HG03469 (cell line): Measurements from ENCODE around the gene EYS.
A peak's percentile ranks its signal among the peaks of the same experiment; 100 is the strongest.

Source experiments
- ATAC-seq: cut with Tn5 transposase; IDR thresholded peaks from one replicate; pipeline ENCODE4 v1.9.1; 2021; ENCODE audit warnings: mild to moderate bottlenecking, moderate library complexity, moderate number of reproducible peaks; ENCODE audit not compliant: unreplicated experiment

Gene EYS

GRCh38 chr6:64404396-64404795, 1302.6 kb downstream of the EYS start:
- no peak for ATAC-seq

DNA sequence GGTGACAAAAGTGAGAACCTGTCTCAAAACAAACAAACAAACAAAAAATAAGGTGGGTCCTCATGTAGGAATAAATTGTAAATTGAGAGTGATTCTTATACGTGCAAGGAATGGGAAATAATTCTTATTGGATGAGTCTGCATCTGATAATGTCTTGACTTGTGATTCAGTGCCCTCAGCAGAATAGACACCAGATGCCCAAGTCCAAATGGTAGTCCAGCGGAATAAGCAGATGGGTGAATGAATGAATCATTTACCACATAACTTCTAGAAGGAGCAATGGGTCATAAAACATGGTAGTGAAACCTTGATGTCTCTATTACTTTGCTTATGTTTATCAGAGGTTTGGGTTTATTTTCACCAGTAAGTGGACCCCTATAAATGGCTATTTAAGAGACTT, 1323.7 kb downstream of the EYS start:
- ATAC-seq, result no peak

- ATAC-seq, result no peak
Measured at GRCh38 chr6:64376394-64376793, 1330.6 kb downstream of the EYS start.

DNA sequence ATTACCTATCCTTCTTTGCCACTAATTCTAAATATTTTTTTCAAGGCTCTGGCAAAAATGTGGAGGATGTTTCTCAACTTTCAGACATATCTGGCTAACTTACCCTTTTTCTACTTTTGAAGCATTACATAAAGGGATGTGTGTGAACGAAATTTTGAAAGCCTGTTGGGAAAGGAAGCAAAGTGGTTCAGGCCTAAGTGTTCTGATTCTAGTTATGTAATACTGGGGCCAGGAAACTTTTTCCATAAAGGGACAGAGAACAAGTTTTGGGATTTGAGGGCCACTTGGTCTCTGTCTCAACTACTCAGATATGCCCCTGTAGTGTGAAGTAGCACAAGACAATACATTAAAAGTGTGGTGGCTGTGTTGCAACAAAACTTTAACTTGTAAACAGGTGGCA, 1349.6 kb downstream of the EYS start:
- no peak for ATAC-seq

DNA sequence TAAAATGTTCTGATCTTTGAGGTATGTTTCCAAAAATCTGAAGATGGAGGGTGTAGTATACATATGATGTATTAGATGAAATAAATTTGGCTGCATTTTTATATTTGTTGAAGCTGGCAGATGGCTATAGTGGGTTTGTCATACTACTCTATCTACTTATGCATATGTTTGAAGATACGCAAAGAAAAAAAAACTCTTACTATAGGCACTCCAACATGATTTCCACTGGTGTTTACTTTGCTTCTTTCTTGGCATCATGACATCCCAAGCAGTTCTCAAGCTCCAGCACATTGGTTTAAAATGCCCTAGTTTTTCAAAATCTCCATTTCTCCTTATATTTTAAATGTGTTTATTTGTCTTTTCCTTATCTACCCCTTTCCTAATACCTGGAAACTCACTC, 1359.6 kb downstream of the EYS start:
- no peak for ATAC-seq

DNA sequence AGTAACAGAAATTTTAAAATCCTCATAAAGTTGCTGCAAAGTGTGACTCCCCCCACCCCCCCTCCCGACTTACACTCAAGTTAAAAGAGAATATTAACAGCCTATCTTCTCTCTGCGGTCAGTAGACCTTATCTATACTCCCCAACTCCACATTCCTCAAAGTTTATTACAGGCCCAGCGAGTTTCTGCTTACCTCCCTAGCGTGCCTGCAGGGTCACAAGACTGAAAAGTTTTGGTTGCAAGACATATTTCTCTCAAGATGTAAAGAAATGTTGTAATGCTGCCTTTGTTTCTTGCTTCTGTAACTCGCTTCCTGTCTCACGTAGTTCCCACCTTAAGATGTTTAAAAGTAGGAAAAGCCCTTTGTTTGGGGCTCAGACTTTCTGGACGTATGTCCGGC, 1371.8 kb downstream of the EYS start:
- no peak for ATAC-seq

- ATAC-seq, result no peak
Measured at GRCh38 chr6:64334636-64335035, 1372.4 kb downstream of the EYS start.

GRCh38 chr6:64330694-64331307, 1376.2 kb downstream of the EYS start:
- no peak for ATAC-seq

DNA sequence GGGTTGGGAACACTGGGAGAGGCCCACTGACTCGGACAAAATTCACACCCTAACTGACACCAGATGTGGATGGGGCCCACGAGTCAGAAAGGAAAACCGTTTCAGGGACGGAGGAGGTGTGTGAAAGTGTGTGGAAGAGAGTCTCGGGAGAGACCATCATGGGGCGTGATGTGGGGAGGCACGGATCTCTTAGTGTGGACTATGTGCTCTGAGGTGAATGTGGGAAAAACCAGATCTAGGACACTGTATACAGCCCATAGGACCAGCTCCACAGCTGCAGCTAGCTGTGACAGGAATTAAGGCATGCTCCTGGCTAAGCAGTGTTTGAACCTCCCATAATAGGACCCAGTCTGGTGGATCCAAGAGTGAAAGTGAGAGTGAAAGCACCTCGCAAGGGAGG, 1380.1 kb downstream of the EYS start:
- ATAC-seq, result no peak

DNA sequence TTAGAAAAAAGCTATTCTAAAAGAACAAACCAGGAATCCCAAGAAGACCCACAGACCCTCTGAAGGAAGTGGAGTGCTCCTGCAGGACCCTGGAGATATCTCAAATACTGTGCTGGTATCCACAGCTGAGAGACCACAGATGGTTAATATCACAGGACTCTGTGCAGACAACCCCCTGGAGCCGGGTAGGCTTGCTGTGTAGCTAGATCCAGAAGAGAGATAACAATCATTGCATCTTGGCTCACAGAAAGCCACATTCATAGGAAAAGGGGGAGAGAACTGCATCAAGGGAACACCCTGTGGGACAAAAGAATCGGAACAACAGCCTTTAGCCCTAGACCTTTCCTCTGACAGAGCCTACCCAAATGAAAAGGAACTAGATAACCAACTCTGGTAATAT, 1381.9 kb downstream of the EYS start:
- ATAC-seq, result no peak

GRCh38 chr6:64310214-64310613, 1396.8 kb downstream of the EYS start:
- ATAC-seq, result no peak

DNA sequence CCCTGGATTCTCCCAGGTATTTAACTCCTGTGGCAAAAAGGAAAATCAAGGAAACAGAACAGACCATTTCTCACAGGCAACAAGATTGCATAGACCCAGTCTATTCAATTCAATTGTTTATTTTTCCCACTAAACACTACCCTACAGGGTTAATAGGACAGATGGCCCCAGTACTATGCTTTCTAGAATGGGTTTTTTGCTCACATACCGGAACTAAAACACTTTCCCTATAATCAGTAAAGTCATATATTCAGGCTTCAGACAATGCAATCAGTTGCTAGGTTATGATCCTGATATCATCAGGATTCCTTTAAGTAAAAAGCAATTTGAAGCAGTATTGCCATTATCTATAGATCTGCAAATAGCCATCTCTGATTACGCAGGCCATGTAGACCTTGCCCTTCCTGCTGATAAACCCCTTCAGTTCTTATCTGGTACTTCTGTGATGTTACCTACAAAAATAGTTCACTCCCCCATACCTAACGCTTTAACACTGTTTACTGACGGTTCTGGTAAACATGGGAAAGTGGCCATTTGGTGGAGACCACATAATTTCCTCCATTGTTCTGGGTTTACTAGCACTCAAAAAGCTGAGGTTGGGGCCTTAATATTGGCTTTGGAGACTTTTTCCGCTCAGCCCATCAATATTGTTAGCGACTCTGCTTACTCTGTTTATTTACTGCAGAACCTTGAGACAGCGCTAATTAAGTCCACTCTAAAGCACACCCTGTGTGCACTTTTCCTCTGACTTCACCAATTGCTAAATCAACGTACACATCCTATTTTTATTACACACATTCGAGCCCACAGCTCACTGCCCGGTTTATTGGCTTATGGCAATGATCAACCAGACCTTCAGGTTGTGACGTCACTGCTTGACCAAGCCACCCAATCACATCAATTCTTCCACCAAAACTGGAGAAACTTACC, 1405.5 kb downstream of the EYS start:
- ATAC-seq, result no peak

DNA sequence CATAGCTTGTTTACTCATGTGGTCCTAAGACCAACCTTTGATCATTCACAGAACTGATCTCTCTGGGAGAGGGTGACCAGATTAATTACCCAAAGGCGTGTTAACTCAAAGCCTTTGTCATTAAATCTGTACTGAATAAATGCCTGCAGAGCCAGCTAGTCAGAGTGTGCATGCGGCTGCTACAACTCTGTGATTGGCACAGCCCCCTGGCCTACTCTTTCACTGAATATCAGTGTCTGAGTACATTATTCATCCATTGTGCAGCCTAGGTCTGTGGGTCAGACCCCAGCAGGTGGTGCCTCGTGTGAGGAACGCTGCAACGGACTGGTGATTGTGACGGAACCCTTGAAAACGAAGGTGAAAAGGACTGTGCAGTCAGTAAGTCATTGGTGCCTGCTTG, 1407.8 kb downstream of the EYS start:
- no peak for ATAC-seq

- no peak for ATAC-seq
Measured at GRCh38 chr6:64294034-64294433, 1413.0 kb downstream of the EYS start.

GRCh38 chr6:64293298-64293697, 1413.7 kb downstream of the EYS start:
- no peak for ATAC-seq

DNA sequence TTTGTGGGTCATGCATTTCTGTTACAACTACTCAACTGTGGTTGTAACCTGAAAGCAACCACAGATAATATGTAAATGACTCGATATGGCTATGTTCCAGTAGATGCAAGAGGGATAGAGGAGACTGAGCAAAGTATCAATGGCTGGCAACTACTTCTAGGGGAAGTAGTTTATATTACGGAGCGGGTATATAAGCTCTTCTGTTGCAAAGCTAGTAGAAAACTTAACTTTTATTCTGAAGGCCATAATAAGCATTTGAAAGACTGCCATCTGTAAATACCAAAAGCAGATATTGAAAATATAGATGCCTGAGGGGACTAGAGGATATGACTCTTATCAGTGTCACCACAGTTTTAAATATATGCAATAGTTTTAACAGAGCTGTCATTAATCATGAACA, 1416.2 kb downstream of the EYS start:
- no peak for ATAC-seq

GRCh38 chr6:64289931-64290330, 1417.1 kb downstream of the EYS start:
- no peak for ATAC-seq

GRCh38 chr6:64288351-64288750, 1418.7 kb downstream of the EYS start:
- no peak for ATAC-seq

DNA sequence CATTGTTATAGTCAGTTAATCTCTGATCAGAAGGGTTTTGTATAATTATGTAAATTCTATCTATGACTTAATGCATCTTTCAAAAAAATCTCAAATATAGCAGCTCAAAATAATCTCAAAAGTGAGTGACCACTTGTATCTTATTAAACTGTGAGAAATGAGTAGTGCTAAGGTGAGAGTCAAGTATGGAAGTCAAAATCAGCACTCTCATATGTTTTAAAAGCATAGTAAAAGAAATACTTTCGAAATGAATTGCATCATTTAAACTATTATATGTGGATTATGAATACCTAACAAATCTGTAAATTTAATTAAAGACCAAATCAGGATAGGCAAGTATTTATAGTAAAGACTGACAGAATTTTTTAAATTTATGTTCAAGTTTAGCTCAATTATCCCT, 1425.9 kb downstream of the EYS start:
- ATAC-seq, result no peak

DNA sequence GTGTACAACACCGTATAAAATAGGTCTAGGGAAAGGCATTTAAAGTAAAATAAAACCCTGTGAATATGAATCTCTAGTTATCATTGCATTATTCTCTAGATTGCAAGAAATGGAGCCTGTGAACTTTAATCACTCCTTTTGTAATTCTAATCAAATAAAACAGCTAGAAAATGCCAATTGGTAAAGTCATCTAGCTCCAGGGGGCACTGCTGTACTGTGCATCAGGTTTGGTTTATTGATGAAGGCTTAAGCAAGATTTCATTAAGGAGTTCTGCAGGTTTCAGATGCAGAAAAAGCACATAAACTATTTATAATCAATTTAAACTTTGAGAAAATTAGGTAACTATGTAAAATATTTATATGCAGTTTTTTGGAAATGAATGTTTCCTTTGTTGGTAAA, 1426.5 kb downstream of the EYS start:
- ATAC-seq, result no peak

DNA sequence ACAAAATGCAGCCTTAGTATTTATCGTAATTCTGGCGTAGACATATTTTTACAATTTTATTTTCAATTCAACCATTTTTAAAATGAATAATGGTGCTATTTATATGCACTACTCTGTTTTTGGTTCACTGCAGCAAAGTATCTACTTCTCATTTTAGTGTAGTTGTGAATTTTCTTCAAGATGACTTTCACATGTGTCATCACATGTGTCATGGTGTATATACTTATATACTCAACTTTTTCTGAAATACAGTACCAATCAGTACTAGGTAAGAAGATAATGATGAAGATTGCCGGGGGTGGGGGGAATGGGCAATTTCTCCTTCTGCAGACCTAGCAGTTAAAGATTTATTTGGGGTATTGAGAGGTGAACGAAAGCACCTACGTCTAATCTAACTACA, 1436.9 kb downstream of the EYS start:
- ATAC-seq, result no peak

DNA sequence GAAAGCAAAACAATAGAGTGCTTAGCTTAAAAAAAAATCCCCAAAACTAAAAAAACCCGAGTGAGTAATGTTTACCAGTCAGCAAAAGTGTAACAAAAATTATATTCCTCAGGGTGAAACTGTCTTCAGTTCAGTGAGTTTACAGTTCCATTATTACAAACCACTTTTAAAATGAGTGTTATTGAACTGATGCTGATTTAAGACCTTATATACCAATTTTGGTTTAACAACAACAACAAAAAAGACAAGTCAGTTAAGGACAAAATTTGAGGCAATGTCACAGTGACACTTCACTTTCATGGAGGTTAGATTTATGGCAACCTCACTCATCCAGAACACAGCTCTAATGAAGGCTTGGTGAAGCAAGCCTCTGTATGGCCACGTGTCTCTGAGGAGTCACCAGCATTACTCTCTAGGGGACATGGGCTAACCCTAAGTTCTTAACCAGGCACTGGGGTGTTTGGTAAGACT, 1440.6 kb downstream of the EYS start:
- peak; percentile 73 for ATAC-seq
